WTC11 (cell line): ENCODE results near the gene TUSC2. TPM values are rescaled to one million over a fixed set of nuclear protein-coding genes. Genes with fewer than 3 reads are reported as not detected.
A peak's percentile ranks its signal among the peaks of the same experiment; 100 is the strongest.

Experiments used
- ATAC-seq: fragments of 200-7000 bp; cut with Tn5 transposase; 2 replicates; pipeline ENCODE4 v1.10.0; 2021; ENCODE audit warnings: mild to moderate bottlenecking, moderate library complexity
- CTCF ChIA-PET: fragments of 300-600 bp; sonication (Branson Sonifier 250); formaldehyde crosslinking; loops from one replicate; lab custom pipeline; 2021; ENCODE audit warnings: antibody characterized with exemption; lab: Charles Lee
- POLR2A ChIA-PET: fragments of 350-600 bp; sonication (Branson Sonifier 250); formaldehyde crosslinking; loops from one replicate; lab custom pipeline; 2021; ENCODE audit warnings: antibody characterized with exemption; lab: Charles Lee
- DNase-seq: peaks from one replicate; pipeline ENCODE4 v3.0.0; 2021; ENCODE audit warnings: low spot score
- H3K27ac Mint-ChIP-seq: 2 replicates; pipeline ENCODE4 v1.8.0; 2021; ENCODE audit warnings: mixed read lengths
- H3K27me3 Mint-ChIP-seq: 2 replicates; pipeline ENCODE4 v1.8.0; 2021; ENCODE audit warnings: low read depth, mild to moderate bottlenecking, moderate library complexity, mixed read lengths
- H3K36me3 Mint-ChIP-seq: 2 replicates; pipeline ENCODE4 v1.8.0; 2021; ENCODE audit warnings: mixed read lengths
- H3K4me1 Mint-ChIP-seq: 2 replicates; pipeline ENCODE4 v1.8.0; 2022; ENCODE audit warnings: mixed read lengths
- H3K4me3 Mint-ChIP-seq: 2 replicates; pipeline ENCODE4 v1.8.0; 2021; ENCODE audit warnings: mild to moderate bottlenecking, moderate library complexity, mixed read lengths
- H3K9me3 Mint-ChIP-seq: 2 replicates; pipeline ENCODE4 v1.8.0; 2021; ENCODE audit warnings: mixed read lengths
- ATF2 ChIP-seq: sonication (generic); formaldehyde crosslinking; IDR thresholded peaks from 2 replicates; pipeline ENCODE4 v1.8.1; 2022; ENCODE audit warnings: low read depth, missing genetic modification reagents, borderline replicate concordance
- CBFB ChIP-seq: sonication (generic); formaldehyde crosslinking; IDR thresholded peaks from 2 replicates; pipeline ENCODE4 v1.8.1; 2022; ENCODE audit warnings: mild to moderate bottlenecking, low read depth, missing genetic modification reagents
- CREM ChIP-seq: sonication (generic); formaldehyde crosslinking; IDR thresholded peaks from 2 replicates; pipeline ENCODE4 v1.8.1; 2022; ENCODE audit warnings: mild to moderate bottlenecking, missing genetic modification reagents, moderate library complexity
- ELF4 ChIP-seq: sonication (generic); formaldehyde crosslinking; IDR thresholded peaks from 2 replicates; pipeline ENCODE4 v1.8.1; 2022; ENCODE audit warnings: low read depth, mild to moderate bottlenecking, moderate library complexity, missing genetic modification reagents
- ETV6 ChIP-seq: sonication (generic); formaldehyde crosslinking; IDR thresholded peaks from 2 replicates; pipeline ENCODE4 v1.8.1; 2022; ENCODE audit warnings: mild to moderate bottlenecking, missing genetic modification reagents
- FOXJ3 ChIP-seq: sonication (generic); formaldehyde crosslinking; IDR thresholded peaks from 2 replicates; pipeline ENCODE4 v1.9.0; 2021; ENCODE audit warnings: missing genetic modification reagents, mild to moderate bottlenecking, borderline replicate concordance
- FOXP1 ChIP-seq: sonication (generic); formaldehyde crosslinking; IDR thresholded peaks from 2 replicates; pipeline ENCODE4 v1.8.0; 2022; ENCODE audit warnings: missing genetic modification reagents, mild to moderate bottlenecking, moderate library complexity, borderline replicate concordance
- GRHL2 ChIP-seq: fragments of 250-450 bp; sonication (Bioruptor Pico); IDR thresholded peaks from 2 replicates; pipeline ENCODE4 v1.8.0; 2022; ENCODE audit warnings: mild to moderate bottlenecking, moderate library complexity; ENCODE audit not compliant: insufficient replicate concordance, severe bottlenecking
- HMGXB4 ChIP-seq: sonication (generic); formaldehyde crosslinking; IDR thresholded peaks from 2 replicates; pipeline ENCODE4 v1.8.1; 2023; ENCODE audit warnings: mild to moderate bottlenecking, moderate library complexity, missing genetic modification reagents
- IRF1 ChIP-seq: sonication (generic); formaldehyde crosslinking; IDR thresholded peaks from 2 replicates; pipeline ENCODE4 v1.8.0; 2023; ENCODE audit warnings: missing genetic modification reagents
- JUN ChIP-seq: sonication (generic); formaldehyde crosslinking; IDR thresholded peaks from 2 replicates; pipeline ENCODE4 v1.8.0; 2023; ENCODE audit warnings: mild to moderate bottlenecking, missing genetic modification reagents
- NFYB ChIP-seq: sonication (generic); formaldehyde crosslinking; conservative IDR thresholded peaks from 2 replicates; pipeline ENCODE4 v1.8.0; 2022; ENCODE audit warnings: low read depth, missing genetic modification reagents
- NR2C2 ChIP-seq: sonication (generic); formaldehyde crosslinking; IDR thresholded peaks from 2 replicates; pipeline ENCODE4 v1.8.0; 2022; ENCODE audit warnings: mild to moderate bottlenecking, missing genetic modification reagents
- PRRX2 ChIP-seq: fragments of 250-450 bp; sonication (Bioruptor Pico); IDR thresholded peaks from 2 replicates; pipeline ENCODE4 v1.8.0; 2021; ENCODE audit warnings: mild to moderate bottlenecking
- RELA ChIP-seq: sonication (generic); formaldehyde crosslinking; IDR thresholded peaks from 2 replicates; pipeline ENCODE4 v1.8.1; 2022; ENCODE audit warnings: missing genetic modification reagents, mild to moderate bottlenecking, borderline replicate concordance
- SMAD3 ChIP-seq: sonication (generic); formaldehyde crosslinking; IDR thresholded peaks from 2 replicates; pipeline ENCODE4 v1.8.0; 2022; ENCODE audit warnings: missing genetic modification reagents, mild to moderate bottlenecking, borderline replicate concordance
- TEAD4 ChIP-seq: sonication (generic); formaldehyde crosslinking; IDR thresholded peaks from 2 replicates; pipeline ENCODE4 v1.8.0; 2022; ENCODE audit warnings: mild to moderate bottlenecking, missing genetic modification reagents
- ZNF281 ChIP-seq: sonication (generic); formaldehyde crosslinking; IDR thresholded peaks from 2 replicates; pipeline ENCODE4 v1.8.0; 2023; ENCODE audit warnings: mild to moderate bottlenecking, missing genetic modification reagents
- ZNF396 ChIP-seq: fragments of 250-450 bp; sonication (Bioruptor Pico); IDR thresholded peaks from 2 replicates; pipeline ENCODE4 v1.8.0; 2021; ENCODE audit warnings: mild to moderate bottlenecking, moderate library complexity, borderline replicate concordance
- total RNA-seq: library from RNA; stranded (reverse); gene quantifications from 3 replicates; pipeline ENCODE4 v1.2.3, GENCODE V29; 2021
- TF ChIP-seq, protein P1 (sequence below): fragments of 250-450 bp; sonication (Bioruptor Pico); conservative IDR thresholded peaks from 2 replicates; pipeline ENCODE4 v1.9.0; 2021; ENCODE audit warnings: mild to moderate bottlenecking
- TF ChIP-seq, protein P2 (sequence below): sonication (generic); formaldehyde crosslinking; IDR thresholded peaks from 2 replicates; pipeline ENCODE4 v1.8.1; 2022; ENCODE audit warnings: mild to moderate bottlenecking, missing genetic modification reagents, moderate library complexity, borderline replicate concordance
- TF ChIP-seq, protein P3 (sequence below): sonication (generic); formaldehyde crosslinking; IDR thresholded peaks from 2 replicates; pipeline ENCODE4 v1.8.0; 2022; ENCODE audit warnings: mild to moderate bottlenecking, missing genetic modification reagents

Gene TUSC2
- total RNA-seq, 1 experiment from 2014 or later = 41.1 TPM

- peaks cover 28% of the 10 kb centered on the region for H3K4me1 Mint-ChIP-seq
- TF ChIP-seq CBFB (CRISPR knock-in tag) (no peak), ATF2 (no peak), NR2C2 (CRISPR knock-in tag) (no peak), GRHL2 (CRISPR knock-in tag) (no peak), TEAD4 (CRISPR knock-in tag) (no peak), ELF4 (no peak), FOXP1 (CRISPR knock-in tag) (no peak), CREM (CRISPR knock-in tag) (no peak), ETV6 (CRISPR knock-in tag) (no peak), ZNF396 (CRISPR knock-in tag) (no peak), NFYB (CRISPR knock-in tag) (no peak), HMGXB4 (CRISPR knock-in tag) (no peak), JUN (CRISPR knock-in tag) (no peak), IRF1 (CRISPR knock-in tag) (no peak)
- TF ChIP-seq, protein P1, sequence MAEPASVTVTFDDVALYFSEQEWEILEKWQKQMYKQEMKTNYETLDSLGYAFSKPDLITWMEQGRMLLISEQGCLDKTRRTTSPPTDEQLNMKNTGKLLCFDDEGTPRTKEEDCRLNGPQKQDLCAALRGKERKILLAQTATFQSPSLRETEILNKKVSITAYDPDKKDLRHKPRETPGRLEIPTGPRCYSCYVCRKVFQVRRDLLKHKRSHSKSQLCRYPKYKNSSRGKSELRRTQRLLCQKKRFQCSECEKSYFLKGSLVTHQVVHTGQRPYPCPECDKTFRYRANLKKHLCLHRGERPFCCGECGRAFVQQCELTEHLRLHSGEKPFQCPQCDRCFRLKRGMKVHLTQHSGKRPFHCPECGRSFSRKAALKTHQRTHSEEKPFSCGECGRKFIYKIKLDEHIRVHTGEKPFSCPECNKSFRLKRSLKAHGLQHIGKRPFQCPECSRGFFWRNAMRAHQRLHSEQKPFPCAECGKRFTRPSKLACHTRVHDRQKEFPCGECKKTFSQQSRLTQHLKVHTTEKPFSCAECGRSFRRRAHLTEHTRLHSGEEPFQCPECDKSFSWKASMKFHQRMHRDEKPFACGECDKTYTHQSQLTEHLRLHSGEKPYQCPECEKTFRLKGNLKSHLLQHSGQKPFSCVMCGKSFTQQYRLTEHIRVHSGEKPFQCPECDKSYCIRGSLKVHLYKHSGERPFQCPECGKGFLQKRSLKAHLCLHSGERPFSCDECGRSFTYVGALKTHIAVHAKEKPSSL (CRISPR knock-in tag) = no peak
- TF ChIP-seq, protein P2, sequence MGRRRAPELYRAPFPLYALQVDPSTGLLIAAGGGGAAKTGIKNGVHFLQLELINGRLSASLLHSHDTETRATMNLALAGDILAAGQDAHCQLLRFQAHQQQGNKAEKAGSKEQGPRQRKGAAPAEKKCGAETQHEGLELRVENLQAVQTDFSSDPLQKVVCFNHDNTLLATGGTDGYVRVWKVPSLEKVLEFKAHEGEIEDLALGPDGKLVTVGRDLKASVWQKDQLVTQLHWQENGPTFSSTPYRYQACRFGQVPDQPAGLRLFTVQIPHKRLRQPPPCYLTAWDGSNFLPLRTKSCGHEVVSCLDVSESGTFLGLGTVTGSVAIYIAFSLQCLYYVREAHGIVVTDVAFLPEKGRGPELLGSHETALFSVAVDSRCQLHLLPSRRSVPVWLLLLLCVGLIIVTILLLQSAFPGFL (CRISPR knock-in tag) = no peak
- TF ChIP-seq, all 79 proteins: peak for 0
- H3K27me3 Mint-ChIP-seq = peaks cover under 1% of the 10 kb centered on the region; the same call in 1 of the 2 replicates
- H3K9me3 Mint-ChIP-seq = no peaks in the 10 kb centered on the region
- CTCF ChIA-PET = interaction anchor here (0.6 to 1.6 kb wide), 13 partner anchors 10 to 178 kb away, joined by 3 to 13 read pairs (median 4); partner anchors contain the start of genes CYB561D2 and NPRL2
- no peak for ATAC-seq
- DNase-seq = no peak
- no peak overlapping the region for H3K27ac Mint-ChIP-seq
- no peaks in the 10 kb centered on the region for H3K36me3 Mint-ChIP-seq
- POLR2A ChIA-PET = no interaction called here
- no peak overlapping the region for H3K4me3 Mint-ChIP-seq
These were observed 43.2 kb upstream of the TUSC2 start for GRCh38 chr3:50371133-50371685.

DNA sequence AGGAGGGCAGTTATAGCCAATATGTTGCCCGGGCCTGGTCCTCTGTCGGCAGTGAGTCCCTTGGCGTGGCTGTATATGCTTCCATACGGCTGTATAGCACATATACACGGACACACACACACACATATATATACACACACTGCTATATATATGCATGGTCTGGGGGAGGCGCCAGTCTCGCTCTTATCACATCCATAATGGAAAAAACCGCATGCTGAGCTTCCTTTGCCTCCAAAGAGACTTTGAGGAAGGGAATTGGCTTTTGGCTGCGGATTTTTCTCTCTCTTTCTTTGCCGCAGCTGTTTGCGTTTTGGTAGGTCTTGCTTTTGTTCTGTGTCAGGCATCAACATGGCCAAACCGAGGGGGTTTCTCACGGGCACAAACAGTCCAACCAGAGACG, 42.6 kb upstream of the TUSC2 start:
- no peak for ATAC-seq
- POLR2A ChIA-PET = no interaction called here
- peak overlapping the region; percentile 77; the same call in 1 of the 2 replicates for H3K27ac Mint-ChIP-seq
- TF ChIP-seq ZNF281 (no peak), RELA (CRISPR knock-in tag) (no peak), PRRX2 (CRISPR knock-in tag) (no peak), GRHL2 (CRISPR knock-in tag) (no peak), SMAD3 (CRISPR knock-in tag) (no peak), FOXJ3 (CRISPR knock-in tag) (no peak)
- TF ChIP-seq, protein P2 (CRISPR knock-in tag) = no peak
- TF ChIP-seq, protein P3, sequence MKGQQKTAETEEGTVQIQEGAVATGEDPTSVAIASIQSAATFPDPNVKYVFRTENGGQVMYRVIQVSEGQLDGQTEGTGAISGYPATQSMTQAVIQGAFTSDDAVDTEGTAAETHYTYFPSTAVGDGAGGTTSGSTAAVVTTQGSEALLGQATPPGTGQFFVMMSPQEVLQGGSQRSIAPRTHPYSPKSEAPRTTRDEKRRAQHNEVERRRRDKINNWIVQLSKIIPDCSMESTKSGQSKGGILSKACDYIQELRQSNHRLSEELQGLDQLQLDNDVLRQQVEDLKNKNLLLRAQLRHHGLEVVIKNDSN (CRISPR knock-in tag) = no peak

More for the DNA sequence above, 42.6 kb upstream of the TUSC2 start:
- H3K4me1 Mint-ChIP-seq = peaks cover 30% of the 10 kb centered on the region
- CTCF ChIA-PET = interaction anchor here (0.6 to 1.6 kb wide), 14 partner anchors 10 to 179 kb away, joined by 3 to 13 read pairs (median 4); partner anchors contain the start of genes CYB561D2 and NPRL2
- H3K4me3 Mint-ChIP-seq = no peak overlapping the region
- DNase-seq = no peak
- H3K27me3 Mint-ChIP-seq = peaks cover 5% of the 10 kb centered on the region; the same call in 1 of the 2 replicates
- no peaks in the 10 kb centered on the region for H3K36me3 Mint-ChIP-seq
- H3K9me3 Mint-ChIP-seq = no peaks in the 10 kb centered on the region
